Karpas-422 (cell line): ENCODE results near the gene DMAC2. TPM values are rescaled to one million over a fixed set of nuclear protein-coding genes. Genes with fewer than 3 reads are reported as not detected.

Experiments
- DNase-seq: peaks from one replicate; pipeline ENCODE4 v3.0.0-alpha.2; 2015
- H2AFZ ChIP-seq: fragments of 200-600 bp; sonication (generic); 2 replicates; pipeline ENCODE4 v1.6.1; 2014; ENCODE audit warnings: antibody characterized with exemption, low read length, mixed read lengths
- H3K27ac ChIP-seq: fragments of 200-600 bp; sonication (generic); 2 replicates; pipeline ENCODE4 v1.5.1; 2014; ENCODE audit warnings: mild to moderate bottlenecking, low read length, moderate library complexity
- H3K27me3 ChIP-seq: fragments of 200-600 bp; sonication (generic); 2 replicates; pipeline ENCODE4 v1.6.1; 2014; ENCODE audit warnings: low read length, mixed read lengths
- H3K36me3 ChIP-seq: fragments of 200-600 bp; sonication (generic); 2 replicates; pipeline ENCODE4 v1.6.1; 2014; ENCODE audit warnings: low read length, mixed read lengths; ENCODE audit not compliant: insufficient read depth
- H3K4me1 ChIP-seq: fragments of 200-600 bp; sonication (generic); 2 replicates; pipeline ENCODE4 v1.6.1; 2014; ENCODE audit warnings: mild to moderate bottlenecking, low read length, mixed read lengths
- H3K4me2 ChIP-seq: fragments of 200-600 bp; sonication (generic); 2 replicates; pipeline ENCODE4 v1.6.1; 2014; ENCODE audit warnings: low read length, low read depth, mild to moderate bottlenecking; ENCODE audit not compliant: poor library complexity, severe bottlenecking
- H3K4me3 ChIP-seq: fragments of 200-600 bp; sonication (generic); 2 replicates; pipeline ENCODE4 v1.5.1; 2014; ENCODE audit warnings: mild to moderate bottlenecking, antibody characterized with exemption, low read length, mixed read lengths
- H3K79me2 ChIP-seq: fragments of 200-600 bp; sonication (generic); 2 replicates; pipeline ENCODE4 v1.6.1; 2014; ENCODE audit warnings: mild to moderate bottlenecking, low read length, mixed read lengths
- H3K9ac ChIP-seq: fragments of 200-600 bp; sonication (generic); 2 replicates; pipeline ENCODE4 v1.6.0; 2014; ENCODE audit warnings: low read length
- H3K9me2 ChIP-seq: fragments of 200-600 bp; sonication (generic), shearing (Covaris generic); replicated peaks from 2 replicates; pipeline ENCODE4 v1.6.0; 2014; ENCODE audit warnings: mild to moderate bottlenecking, low read length, moderate library complexity; ENCODE audit not compliant: insufficient read depth
- H3K9me3 ChIP-seq: fragments of 300-700, 200-600 bp; sonication (generic); 2 replicates; pipeline ENCODE4 v1.6.1; 2014; ENCODE audit warnings: low read length, mixed read lengths
- H4K20me1 ChIP-seq: fragments of 200-600 bp; sonication (generic); 2 replicates; pipeline ENCODE4 v1.6.1; 2014; ENCODE audit warnings: mild to moderate bottlenecking, antibody characterized with exemption, low read length, low read depth; ENCODE audit not compliant: insufficient read depth
- total RNA-seq: library from RNA; depleted of rRNA; stranded (reverse); fragments of >200 nt; shearing (Covaris generic); gene quantifications from 2 replicates; pipeline ENCODE4 v1.2.3, GENCODE V29; 2014; ENCODE audit warnings: low replicate concordance

The DMAC2 gene
- total RNA-seq, 1 experiment from 2014 or later = 30.3 TPM

DNA sequence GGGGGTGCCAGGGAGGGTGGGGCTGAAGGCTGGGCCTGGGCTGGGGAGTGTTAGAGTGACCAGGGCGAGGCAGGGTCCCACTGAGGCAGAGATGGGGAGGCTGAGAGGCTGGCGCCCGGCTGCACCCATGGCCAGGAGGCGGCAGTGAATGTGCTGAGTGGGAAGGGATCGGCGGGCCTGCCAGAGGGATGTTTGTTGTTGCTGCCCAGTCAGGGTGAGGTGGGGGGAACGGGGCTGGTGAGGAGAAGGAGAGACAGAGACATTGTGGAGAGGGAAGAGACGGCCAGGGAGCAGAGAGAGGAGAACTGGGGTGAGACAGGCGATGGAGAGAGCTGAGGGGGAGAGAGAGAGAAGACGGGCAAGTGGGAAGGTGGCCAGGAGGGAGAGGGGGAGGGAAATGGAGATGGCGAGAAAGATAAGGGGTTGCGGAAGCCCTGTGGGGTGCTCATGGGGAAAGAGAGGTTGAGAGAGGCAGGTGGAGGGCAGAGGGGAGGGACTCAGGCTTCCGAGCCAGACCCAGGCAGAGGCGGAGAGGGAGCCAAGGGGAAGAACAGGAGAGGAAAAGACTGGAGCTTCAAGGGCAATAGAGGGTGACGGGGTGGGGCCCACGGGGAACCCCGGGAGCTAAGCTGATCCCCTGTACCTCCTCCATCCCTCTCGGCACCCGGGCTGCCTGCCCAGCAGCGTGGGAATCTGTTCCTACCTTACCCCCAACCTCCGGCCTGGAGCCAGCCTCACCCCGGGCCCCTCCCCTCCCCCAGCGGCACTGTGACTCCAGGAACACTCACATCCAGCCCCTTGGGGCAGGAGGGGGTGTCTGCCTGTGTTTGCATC is 11.8 kb downstream of the DMAC2 start:
- Histone ChIP-seq H3K36me3 (peaks cover 1% of the 10 kb centered on the region; the same call in 1 of the 2 replicates), H3K4me3 (no peak overlapping the region), H3K4me2 (no peak overlapping the region), H3K27ac (no peak overlapping the region), H3K9me3 (no peaks in the 10 kb centered on the region), H4K20me1 (no peaks in the 10 kb centered on the region), H3K27me3 (no peaks in the 10 kb centered on the region), H3K9ac (no peak overlapping the region), H3K4me1 (peaks cover 11% of the 10 kb centered on the region), H3K9me2 (no peaks in the 10 kb centered on the region), H2AFZ (no peak overlapping the region), H3K79me2 (no peaks in the 10 kb centered on the region)
- peak; percentile 37 for DNase-seq

DNA sequence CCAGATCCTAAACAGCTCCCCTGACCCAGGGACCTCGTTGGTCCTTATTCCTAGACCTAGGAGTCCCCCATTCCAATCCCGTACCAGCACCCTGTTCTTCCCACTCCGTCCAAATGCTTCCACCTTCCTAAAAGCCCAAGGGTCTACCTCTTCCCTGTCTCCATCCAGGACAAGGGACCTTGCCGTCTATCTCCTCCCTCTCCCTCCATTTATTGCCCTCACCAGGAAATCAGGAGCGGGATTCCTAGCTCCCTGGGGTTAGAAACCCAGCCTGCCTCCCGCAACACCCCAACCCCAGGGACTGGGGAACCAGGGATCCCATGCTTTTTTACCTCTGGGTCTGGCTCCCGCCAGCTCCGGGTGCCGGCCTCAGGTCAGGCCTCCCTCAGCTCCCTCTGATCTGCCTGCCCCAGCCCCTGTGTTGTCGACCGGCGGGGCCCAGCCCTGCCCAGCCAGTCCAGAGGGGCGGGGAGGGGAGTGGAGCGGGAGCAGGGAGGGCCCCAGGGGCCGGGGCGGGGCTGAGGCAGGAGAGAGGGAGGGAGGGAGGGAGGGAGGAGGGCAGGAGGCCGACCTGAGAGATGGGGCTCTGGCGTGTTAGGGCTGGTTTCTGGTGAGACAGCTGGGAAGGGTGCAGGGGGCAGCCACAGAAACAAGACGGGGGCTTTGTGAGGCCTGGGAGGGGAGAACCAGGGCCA is 12.6 kb downstream of the DMAC2 start, which contains the start of gene B3GNT8:
TSS of gene B3GNT8 (minus strand) at position 423 of the 695 bp plus-strand sequence. CDS start 596 bp downstream, outside the sequence.
- H3K9me3 ChIP-seq = no peaks in the 10 kb centered on the region
- no peaks in the 10 kb centered on the region for H3K27me3 ChIP-seq
- no peak within 1 kb of the TSS for H3K9ac ChIP-seq
- H3K9me2 ChIP-seq = no peaks in the 10 kb centered on the region
- H3K4me1 ChIP-seq = peaks cover 11% of the 10 kb centered on the region
- H3K4me2 ChIP-seq = no peak within 1 kb of the TSS
- H2AFZ ChIP-seq = no peak within 1 kb of the TSS
- peak; percentile 40 for DNase-seq
- H3K36me3 ChIP-seq = no peaks in the 10 kb centered on the region
- H4K20me1 ChIP-seq = no peaks in the 10 kb centered on the region
- H3K79me2 ChIP-seq = no peaks in the 10 kb centered on the region
- no peak within 1 kb of the TSS for H3K4me3 ChIP-seq
- H3K27ac ChIP-seq = no peak within 1 kb of the TSS

DNA sequence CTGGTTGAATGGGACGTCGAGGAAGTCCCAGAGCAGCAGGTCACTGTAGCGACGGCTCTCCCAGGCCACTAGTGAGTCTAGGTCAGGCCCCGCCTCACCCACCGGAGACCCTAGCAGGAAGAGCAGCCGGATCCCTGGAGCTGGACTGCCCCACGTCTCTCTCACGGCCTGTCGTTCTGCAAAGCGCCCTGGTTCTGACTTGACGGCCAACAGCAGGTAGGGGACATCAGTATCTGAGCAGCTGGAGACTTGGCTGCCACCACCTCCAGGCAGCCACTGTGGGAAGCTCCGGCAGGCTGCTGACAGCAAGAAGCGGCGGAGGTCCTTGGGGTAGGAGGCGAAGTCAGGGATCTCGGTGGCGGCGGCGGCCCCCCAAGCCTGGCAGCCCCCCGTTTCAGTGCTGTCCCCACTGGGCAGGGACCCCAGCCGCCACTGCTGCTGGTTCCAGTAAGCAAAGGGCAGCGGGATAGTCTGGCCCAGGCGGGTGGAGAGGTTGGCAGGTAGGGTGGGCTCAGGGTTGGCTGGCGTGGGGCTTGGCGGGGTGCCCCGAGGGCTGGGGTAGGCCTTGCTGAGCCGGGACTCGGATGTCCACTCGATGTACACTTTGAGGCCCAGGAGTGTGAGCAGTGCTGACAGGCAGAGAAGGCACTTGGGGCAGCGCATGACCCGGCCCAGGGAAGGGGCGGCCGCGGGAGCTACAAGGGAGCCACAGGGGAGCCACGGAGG is 13.4 kb downstream of the DMAC2 start:
- Histone ChIP-seq H3K9ac (no peak overlapping the region), H3K27me3 (no peaks in the 10 kb centered on the region), H3K4me1 (peaks cover 11% of the 10 kb centered on the region), H3K9me2 (no peaks in the 10 kb centered on the region), H3K4me3 (no peak overlapping the region), H3K79me2 (no peaks in the 10 kb centered on the region), H3K27ac (no peak overlapping the region), H2AFZ (no peak overlapping the region), H3K36me3 (no peaks in the 10 kb centered on the region), H3K9me3 (no peaks in the 10 kb centered on the region), H3K4me2 (no peak overlapping the region), H4K20me1 (no peaks in the 10 kb centered on the region)
- DNase-seq = peak; percentile 31

DNA sequence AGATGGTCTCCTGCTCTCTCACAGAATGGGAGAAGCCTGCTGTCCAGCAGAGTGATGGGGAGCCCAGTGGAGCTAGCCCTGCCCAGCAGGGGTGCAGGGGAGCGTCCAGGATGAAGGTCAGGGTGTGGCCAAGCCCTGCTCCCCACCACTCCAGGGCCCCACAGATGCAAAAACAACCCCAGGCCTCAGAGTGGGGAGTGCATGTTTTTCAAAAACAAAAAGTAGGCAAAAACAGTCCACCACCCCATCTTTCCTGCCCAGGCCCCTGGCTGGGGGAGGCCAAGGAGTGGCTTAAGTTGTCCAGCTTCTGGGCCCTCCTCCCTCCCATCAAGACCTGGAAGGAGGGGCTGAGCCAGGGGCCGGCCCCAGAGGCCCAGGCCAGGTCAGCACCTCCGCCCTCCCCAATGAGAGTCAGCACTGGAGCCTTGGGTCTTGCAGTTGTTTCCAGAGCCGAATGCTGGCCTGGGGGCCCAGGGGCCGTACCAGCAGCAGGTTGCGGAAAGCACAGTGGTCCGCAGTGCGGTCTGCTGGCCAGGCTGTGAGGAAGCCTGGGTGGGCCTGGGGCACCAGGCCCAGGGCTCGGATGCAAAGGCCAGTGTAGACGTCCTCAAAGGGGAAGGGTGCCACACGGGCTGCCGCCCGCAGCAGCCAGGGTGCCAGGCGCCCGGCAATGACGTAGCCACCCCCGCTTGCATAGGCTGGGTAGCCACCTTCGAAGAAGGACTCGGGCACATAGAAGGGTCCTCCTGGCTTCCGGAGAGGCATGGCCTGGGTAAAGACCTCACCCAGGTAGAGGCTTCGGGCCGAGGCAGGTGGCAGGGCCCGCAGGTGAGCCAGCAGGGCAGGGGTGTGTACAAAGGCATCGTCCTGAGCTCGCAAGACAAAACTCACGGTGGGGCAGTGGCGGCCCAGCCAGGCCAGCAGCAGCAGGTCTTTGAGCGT is 14.3 kb downstream of the DMAC2 start:
- Histone ChIP-seq H3K9ac (no peak overlapping the region), H3K4me1 (peaks cover 11% of the 10 kb centered on the region), H4K20me1 (no peaks in the 10 kb centered on the region), H3K4me3 (no peak overlapping the region), H3K9me3 (no peaks in the 10 kb centered on the region), H3K27me3 (no peaks in the 10 kb centered on the region), H3K36me3 (no peaks in the 10 kb centered on the region), H3K27ac (no peak overlapping the region), H3K4me2 (no peak overlapping the region), H3K79me2 (no peaks in the 10 kb centered on the region), H3K9me2 (no peaks in the 10 kb centered on the region), H2AFZ (no peak overlapping the region)
- DNase-seq = no peak

- peaks cover 11% of the 10 kb centered on the region for H3K4me1 ChIP-seq
- H2AFZ ChIP-seq = no peak overlapping the region
- H3K79me2 ChIP-seq = no peaks in the 10 kb centered on the region
- H3K27me3 ChIP-seq = no peaks in the 10 kb centered on the region
- peak; percentile 32 for DNase-seq
- no peak overlapping the region for H3K9ac ChIP-seq
- H4K20me1 ChIP-seq = no peaks in the 10 kb centered on the region
- H3K9me3 ChIP-seq = no peaks in the 10 kb centered on the region
- no peak overlapping the region for H3K27ac ChIP-seq
- no peak overlapping the region for H3K4me2 ChIP-seq
- H3K36me3 ChIP-seq = no peaks in the 10 kb centered on the region
- H3K9me2 ChIP-seq = no peaks in the 10 kb centered on the region
- no peak overlapping the region for H3K4me3 ChIP-seq
These were observed 15.2 kb downstream of the DMAC2 start for GRCh38 chr19:41424335-41425173.

DNA sequence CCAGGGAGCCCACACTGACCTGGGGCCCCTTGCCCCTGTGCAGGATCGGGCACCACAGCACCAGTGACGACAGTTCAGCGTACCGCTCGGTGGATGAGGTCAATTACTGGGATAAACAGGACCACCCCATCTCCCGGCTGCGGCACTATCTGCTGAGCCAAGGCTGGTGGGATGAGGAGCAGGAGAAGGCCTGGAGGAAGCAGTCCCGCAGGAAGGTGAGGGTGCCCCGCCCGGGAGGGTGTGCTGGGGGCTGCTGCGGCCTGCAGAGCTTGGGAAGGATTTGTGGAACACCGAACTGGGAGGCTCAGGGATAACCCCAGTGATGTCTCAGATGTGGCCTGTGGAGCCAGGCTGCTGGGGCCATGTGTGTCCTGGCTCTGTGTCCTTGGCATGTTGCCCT is 16.8 kb downstream of the DMAC2 start:
- H2AFZ ChIP-seq = no peak overlapping the region
- no peaks in the 10 kb centered on the region for H3K79me2 ChIP-seq
- H3K9me3 ChIP-seq = no peaks in the 10 kb centered on the region
- H3K9me2 ChIP-seq = no peaks in the 10 kb centered on the region
- H4K20me1 ChIP-seq = no peaks in the 10 kb centered on the region
- DNase-seq = peak; percentile 28
- H3K4me2 ChIP-seq = no peak overlapping the region
- peaks cover 5% of the 10 kb centered on the region for H3K4me1 ChIP-seq
- no peak overlapping the region for H3K27ac ChIP-seq
- H3K36me3 ChIP-seq = no peaks in the 10 kb centered on the region
- H3K9ac ChIP-seq = no peak overlapping the region
- H3K27me3 ChIP-seq = no peaks in the 10 kb centered on the region
- no peak overlapping the region for H3K4me3 ChIP-seq

- H3K9ac ChIP-seq = no peak overlapping the region
- no peaks in the 10 kb centered on the region for H4K20me1 ChIP-seq
- no peaks in the 10 kb centered on the region for H3K27me3 ChIP-seq
- H3K9me2 ChIP-seq = no peaks in the 10 kb centered on the region
- no peak overlapping the region for H3K4me3 ChIP-seq
- no peaks in the 10 kb centered on the region for H3K36me3 ChIP-seq
- no peaks in the 10 kb centered on the region; the same call in 1 of the 2 replicates for H3K4me1 ChIP-seq
- H2AFZ ChIP-seq = no peak overlapping the region
- H3K27ac ChIP-seq = no peak overlapping the region
- H3K4me2 ChIP-seq = no peak overlapping the region
- H3K9me3 ChIP-seq = no peaks in the 10 kb centered on the region
- DNase-seq = no peak
- no peaks in the 10 kb centered on the region for H3K79me2 ChIP-seq
These were observed 17.3 kb downstream of the DMAC2 start for GRCh38 chr19:41422456-41422855.
